GM19238 (cell line): ENCODE data around the gene RNF144A.
A peak's percentile ranks its signal among the peaks of the same experiment; 100 is the strongest.
"Not testable (repeated sequence)": the region's sequence is repeated elsewhere in the genome, so short reads cannot be mapped to it uniquely, and the experiment has no call there.

Source experiments
- DNase-seq: peaks from one replicate; pipeline ENCODE4 v3.0.0; 2011; ENCODE audit warnings: low spot score; ENCODE audit not compliant: insufficient read length

The RNF144A gene

DNA sequence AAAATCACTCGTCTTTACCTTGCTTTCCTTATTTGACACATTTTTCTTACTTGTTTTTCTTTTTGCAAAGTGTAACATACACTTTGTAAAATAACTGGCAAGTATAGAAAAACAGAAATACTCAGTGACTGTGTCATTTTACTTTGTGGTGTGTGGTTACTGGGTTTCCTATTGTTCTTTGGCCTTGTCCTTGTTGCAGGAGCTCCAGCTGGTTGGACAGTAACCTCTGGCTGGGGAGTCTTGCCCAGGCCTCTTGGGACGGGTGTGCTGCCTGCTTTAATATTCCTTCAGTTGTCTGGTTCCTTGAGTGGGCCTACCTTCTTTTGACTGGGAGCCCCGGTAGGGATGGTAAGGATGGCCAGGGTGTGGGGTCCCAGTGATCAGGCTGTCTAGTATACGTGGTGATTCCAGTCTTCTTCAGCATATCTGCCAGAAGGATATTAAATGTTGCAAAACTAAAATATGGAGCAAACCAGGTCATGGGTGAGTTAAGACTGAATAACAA, 53.8 kb downstream of the RNF144A start:
- DNase-seq: no peak

DNA sequence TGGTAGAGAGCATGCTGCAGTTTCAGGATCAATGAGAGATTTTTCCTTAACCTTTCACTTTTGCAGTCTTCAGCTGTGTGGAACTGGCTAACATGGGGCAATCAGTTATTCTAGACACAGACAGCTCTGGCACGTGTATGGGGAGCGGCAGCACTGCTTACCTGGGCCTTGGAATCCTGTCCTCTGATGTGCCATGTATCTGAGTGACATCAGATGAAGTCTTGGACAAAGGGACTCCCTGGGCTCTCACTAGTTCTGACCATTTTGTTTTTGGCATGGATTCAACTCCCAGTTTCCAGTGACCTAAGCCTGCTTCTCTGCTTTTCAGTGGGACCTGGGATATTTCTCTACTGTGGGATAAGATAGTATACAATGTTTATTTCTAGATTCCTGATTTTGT, 54.3 kb downstream of the RNF144A start:
- DNase-seq: no peak

DNA sequence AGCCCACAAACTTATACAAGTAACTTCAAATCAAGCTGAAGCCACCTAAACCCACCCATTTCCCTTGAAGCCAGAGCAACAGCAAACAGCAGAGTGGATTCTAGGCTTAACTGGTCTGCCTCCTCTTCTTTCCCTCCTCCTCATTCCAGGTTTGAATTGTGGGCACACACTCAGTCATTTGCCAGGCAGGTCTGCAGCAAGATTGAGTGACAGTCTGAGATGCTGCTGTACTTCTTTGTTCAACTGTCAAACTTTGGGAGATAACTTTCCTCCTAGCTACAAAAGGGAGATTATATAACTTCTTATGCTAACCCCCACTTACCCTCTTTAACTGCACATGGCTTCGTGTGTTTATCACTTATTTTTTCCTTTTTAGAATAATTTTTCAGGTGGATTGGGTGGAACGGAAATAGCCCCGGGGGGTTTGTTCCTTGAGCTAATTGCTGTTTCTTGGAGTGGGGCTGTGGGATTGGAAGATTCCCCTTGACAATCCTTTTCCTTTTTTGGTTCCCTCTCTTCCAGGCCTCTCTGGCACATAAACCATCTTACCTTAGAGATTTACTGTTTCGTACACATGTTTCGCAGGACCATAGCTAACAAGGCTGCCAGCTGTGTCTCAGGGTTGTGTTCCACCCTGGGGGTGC, 55.0 kb downstream of the RNF144A start:
- no peak for DNase-seq

DNA sequence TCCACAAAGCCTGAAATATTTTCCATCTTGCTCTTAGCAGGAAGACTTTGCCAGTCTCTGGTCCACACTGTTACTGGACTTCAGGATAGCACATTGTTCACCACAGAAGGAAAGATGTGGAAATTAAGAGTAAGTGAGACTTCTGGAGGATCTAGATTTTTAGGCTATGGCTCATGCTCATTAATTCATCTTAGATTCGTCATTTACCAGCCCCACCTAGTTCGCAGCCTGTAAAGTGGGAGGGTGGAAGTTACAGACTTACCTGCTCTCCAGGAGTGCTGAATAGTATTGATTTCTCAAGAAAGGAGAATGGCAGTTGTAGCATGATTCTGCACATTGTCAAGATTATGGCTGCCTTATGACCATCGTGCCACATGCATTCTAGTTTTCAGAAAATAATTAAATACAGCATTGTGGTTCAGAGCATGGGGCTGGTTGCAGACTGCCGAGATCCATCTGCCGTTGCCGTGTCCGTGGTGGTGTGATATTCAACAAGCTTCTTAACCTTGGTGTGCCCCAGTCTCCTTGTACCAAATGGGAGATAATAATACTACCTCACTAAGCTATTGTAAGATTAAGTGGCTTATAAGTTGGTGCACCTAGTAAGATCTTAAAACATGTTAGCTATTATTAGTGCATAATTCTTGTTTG, 56.8 kb downstream of the RNF144A start:
- DNase-seq: no peak

DNA sequence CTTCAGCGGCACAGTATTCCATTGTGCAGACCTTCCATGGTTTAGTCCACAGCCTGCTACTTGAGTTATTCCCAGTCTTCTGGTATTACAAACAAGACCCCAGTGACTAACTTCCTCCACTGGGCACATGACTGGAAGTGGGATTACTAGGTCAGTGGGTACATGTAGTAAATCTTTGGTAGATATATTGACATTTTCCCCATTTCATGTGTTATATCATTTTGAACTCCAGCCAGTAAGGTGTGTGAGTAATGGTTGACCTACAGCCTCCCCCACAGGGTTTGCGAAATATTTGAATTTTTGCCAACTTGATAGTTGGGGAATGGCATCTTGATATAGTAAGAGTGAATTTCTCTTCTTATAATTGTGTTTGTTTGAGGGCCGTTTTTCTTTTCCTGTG, 58.8 kb downstream of the RNF144A start:
- DNase-seq: no peak

DNA sequence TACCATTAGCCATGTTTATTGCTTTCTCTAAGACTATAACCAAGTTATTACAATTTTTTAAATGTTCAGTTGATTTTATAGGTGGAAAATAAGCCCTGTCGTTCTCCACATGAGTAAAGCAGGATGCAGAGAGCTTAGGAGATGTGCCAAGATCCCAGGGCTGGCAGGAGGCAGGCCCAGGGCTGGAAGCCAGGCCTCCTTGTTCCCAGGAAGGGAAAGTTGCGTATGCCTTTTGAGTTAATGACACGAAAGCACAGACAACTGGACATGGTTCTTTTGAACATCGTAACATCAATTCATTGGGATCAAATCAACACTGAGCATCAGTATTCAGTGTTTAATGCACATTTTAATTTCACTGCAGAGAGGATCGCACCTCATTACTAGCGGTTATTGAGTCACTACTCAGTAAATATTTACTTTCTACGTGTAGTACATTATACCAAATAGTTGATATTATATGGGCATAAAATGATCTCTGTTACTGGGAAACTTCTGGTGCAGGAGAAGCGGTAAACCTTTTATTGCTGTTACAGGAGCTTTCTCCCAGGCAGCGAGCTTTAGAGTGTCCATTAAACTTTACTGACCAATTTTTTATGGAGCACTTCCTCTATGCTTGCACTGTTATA, 60.0 kb downstream of the RNF144A start:
- DNase-seq: no peak

DNA sequence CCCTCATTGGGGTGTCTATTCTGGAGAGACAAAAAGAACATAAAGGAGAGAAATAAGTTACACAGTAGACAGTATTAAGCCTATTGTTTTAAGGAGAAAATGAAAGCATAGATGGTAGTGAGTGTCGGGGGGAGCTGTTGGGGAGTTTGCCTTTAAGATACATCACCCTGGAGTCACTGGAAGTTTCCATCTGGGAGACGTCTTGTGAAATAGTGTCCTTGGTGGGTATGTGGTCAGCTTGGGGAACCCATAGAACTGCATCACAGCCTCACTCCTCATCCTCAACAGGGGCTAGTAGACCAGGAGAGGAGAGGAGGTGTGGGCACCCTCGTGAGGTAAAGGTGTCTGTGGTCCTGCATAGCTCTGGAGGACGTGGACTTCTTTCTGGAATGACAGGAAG, 60.6 kb downstream of the RNF144A start:
- no peak for DNase-seq

DNA sequence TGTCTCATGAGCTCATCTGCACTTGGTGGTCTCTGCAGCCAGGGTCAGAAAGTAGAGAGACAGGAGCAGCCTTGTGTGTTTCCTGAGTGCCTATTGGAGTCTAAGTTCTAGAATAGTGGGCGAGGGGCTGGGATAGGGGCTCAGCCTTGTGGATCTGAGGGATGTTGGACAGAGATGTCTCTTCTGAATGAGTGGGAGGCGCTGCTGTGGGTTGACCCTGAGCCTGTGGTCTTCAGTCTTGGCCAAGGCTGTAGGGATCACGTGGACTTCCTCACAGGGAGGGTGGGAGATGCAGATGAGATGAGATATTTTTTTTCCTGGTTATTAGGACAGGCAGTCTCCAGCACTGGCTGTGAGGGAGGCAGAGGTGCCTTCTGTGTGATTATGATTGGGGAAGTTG, 61.8 kb downstream of the RNF144A start:
- DNase-seq: no peak

DNA sequence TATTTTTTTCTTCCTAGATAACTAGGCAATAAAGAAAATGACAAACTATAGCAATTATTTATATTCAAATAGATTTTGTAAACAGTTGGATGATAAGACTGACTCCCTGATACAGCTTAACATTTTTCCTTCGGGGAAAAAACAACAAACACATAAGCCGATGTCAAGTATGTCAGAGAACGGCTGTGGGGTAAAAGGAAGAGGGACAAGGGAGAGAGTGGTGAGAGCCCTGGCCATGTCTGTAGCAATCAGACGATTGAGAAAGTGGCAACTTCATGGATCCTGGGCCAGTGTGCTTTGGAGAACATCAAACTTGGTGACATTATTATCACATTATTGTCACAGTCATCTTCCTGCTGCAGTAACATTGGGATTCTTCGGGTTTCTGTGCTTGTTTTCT, 65.2 kb downstream of the RNF144A start:
- DNase-seq: no peak

DNA sequence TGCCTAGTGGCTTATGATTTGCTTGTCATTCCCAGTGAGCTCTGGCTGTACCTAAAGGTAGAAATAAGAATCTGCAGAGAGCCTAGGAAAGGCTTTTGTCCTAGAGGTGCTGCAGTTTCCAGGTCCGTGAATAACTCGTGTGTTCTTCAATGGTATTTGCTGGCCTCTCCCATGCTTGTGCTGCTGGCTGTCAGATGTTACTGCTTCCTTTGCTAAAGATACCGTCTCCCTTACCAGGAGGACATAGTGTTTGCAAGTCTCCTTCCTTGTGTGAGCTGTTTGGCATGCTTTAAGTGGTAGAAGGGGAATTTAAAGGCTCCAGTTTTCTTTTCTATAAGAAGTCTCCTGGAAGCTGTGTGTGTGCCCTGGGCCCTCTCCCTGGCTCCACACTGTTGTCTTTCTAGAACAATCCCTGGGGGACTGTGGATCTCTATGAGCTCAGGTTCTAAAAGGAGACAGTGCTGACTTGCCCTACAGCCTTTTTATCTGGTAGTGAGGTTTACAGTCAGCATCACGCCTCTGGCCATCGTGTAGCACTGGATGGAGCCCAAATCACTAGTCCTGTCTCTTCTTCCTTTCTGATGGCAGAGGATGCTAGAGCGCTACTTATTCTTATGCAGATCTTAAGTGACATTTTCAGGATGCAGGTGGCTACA, 65.8 kb downstream of the RNF144A start:
- DNase-seq: no peak

DNA sequence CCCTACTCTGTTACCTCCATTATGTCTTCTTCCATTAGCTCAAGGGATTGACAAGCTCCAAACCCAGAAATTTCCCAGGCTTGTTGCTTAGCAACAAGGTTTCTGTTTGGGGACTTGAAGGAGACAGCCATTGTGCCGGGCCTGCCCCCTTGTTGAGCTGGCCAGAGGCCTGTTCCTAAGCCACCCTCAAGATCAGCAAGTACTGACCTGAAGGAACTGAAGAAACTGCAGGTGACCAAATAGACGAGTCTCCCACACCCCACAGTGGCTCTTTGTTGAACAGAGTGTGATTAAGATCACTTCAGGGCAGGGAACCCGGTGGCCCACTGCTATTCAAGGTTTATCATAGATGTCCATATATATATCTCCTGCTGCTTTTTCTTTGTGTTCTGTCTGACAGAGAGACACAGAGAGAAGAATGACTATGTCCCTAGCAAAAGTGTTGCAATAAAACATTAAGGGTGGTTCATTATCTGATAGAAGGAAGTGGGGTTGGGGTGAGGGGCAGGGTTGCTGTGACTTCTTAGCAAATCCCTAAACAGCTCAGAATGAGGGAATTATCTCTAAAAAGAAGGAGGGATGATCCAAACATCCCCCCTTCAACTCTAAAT, 69.2 kb downstream of the RNF144A start:
- DNase-seq: no peak

DNA sequence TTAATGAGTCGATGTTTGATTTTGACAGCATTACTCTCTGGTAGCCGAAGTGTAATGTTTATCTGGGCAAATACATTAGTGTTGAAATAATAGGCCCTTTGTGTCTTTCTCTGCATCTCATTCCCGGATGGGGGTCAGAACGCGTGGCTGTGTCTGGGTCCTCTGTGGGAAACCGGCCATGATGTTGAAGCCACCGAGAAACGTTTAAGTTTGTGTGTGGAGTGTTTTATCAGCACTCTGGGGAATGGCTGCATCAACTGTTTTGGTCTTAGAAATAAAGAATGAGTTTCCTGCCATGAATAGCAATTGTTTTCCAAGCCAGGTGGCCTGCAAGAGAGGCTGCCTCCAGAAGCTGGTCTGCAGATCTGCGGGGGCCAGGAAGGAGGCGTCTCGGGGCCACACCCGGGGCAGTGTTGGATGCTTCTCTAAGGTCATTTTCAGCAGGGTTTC, 69.7 kb downstream of the RNF144A start:
- DNase-seq: no peak

DNA sequence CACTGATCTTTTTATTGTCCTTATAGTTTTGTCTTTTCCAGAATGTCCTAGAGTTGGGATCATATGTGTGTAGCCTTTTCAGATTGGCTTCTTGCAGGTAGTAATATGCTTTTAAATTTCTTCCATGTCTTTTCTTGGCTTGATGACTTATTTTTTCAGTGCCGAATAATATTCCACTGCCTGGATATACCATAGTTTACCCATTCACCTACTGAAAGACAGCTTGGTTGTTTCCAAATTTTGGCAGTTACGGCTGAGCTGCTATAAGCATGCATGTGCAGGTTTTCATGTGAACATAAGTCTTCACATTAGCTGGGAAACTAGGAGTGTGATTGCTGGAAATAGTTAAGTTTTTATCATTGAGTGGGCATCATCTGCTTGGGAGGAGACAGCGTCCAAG, 73.7 kb downstream of the RNF144A start:
- DNase-seq: no peak

DNA sequence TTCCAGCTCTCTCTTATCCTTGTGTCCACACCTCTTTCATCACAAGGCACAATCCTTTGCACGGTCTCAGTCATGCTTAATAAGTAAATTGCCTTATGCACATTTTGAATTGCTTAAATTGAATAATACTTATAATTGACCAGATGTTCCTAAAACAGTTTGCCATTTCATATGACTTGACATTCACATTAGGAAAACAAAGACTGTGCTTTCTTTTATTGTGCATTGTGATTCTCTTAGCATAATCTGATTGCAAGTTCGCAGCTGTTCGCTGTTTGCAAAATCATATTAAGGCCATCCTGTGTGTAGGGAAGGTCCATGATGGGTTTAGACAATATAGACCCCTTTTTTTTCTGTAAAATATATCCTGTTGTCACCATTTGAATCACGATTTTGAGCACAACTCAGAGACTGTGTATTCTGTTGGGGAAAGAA, 75.6 kb downstream of the RNF144A start:
- DNase-seq: no peak

DNA sequence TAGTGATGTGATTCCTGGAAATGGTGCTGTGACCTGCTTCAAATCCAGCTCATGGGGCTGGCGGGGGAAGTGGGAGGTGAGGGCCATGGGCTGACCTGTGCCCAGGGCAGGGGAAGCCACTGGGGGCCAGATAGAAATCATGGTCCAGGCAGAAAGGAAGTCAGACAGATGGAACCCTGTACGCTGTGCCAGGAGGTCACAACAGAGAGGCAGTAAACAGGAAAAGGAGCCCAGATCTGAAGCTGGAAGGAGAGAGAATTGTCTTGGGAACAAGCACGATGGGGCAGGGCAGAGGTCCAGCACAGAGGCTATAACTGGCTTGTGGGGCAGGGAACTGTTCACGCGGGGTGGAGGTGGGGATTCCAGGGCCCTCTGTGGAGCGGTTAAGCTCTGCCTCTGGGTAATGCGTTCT, 76.0 kb downstream of the RNF144A start:
- no peak for DNase-seq

DNA sequence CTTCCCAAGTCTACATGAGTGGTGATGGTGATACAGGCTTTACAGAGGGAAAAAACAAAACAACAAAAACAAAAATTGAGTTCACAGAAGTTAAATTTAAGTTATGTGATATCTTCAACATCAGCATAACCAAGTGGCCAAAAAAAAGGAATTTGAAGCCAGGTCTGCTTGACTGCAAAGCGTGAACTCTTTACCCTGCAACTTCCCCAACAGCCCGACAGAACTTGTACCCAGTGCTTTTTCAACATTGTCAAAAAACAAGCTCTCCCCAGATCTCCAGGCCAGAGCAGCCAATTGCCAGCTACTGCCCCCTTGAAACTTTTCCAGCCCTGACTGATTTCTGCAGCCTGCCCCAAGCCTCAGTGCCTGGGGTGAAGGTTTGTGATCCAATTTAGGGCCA, 76.7 kb downstream of the RNF144A start:
- no peak for DNase-seq

DNA sequence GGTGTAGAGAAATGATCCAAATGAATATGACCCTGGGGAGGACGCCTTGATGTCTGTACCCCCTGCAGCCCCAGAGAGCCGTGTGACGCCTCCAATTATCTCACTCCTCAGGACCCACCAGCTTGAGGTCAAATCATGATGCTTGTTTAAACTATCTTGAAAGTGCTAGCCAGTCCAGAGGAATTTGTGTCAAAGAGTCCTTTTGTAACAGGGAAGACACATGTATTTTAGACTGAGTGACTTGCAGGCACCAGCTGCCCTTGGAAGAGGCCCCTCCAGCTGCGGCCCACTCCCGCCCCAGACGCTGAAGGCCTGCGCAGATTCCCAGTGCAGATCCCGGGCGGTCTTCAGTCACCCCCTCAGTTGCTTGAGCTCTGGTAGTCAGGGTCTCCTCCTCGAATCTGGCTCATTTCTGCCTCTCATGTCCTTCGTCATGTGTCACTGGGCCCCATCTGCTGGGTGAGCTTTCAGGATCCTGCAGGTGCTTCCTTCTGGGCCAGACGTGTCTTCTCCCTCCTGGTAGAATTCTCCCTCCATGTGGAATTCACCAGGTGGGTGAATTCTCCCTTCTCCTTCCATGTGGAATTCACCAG, 77.4 kb downstream of the RNF144A start:
- DNase-seq: no peak

DNA sequence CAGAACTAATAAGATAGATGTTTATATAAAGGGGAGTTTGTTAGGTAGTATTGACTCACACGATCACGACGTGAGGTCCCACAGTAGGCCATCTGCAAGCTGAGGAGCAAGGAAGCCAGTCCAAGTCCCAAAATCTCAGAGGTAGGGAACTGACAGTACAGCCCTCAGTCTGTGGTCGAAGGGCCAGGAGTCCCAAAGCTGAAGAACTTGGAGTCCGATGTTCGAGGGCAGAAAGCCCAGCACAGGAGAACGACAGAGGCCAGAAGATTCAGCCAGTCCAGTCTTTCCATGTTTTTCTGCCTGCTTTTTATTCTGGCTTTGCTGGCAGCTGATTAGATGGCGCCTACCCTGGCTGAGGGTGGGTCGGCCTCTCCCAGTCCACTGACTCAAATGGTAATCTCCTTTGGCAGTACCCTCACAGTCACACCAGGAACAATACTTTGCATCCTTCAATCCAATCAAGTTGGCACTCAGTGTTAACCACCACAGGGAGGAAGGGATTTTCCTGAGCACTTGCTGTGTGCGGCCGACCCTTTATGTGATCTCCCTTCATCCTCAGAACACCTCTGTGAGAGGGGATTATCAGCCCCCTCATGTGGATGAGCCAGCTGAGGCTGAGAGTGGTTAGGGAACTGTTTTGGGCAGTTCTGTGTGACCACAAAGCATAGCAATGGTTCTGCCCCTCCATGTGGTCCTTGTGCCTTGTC, 78.3 kb downstream of the RNF144A start:
- no peak for DNase-seq

DNA sequence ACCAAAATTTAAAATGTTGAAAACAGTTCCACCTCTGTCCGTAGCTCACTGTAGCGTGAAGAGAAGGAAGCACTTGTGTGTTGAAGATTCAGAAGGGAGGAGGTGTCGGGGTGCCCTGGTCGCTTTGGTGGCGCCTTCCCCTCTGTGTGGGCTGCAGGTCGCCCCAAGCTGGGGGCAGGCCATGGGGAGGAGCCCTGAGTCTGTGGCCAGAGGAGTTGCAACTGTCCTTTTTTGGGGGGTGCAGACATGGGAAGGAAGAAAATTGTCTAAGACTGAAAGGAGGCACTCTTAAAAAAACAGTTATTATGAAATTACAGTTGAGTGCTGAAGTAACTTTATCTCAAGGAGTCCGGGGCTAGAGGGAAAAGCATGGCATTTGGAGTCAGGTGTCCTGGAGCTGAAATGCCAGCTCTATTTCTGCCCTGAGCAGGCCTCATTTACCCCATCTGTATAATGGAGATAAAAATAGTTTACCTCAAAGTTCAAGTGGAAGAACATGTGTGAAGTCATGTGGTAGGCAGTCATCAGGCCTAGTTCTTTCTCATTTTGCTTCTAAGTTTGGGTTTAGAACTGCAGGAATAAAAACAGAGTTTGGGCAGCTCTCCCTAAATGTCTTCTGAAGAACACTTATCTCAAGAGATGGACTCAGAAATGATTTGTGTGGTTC, 82.1 kb downstream of the RNF144A start:
- DNase-seq: peak; percentile 21

DNA sequence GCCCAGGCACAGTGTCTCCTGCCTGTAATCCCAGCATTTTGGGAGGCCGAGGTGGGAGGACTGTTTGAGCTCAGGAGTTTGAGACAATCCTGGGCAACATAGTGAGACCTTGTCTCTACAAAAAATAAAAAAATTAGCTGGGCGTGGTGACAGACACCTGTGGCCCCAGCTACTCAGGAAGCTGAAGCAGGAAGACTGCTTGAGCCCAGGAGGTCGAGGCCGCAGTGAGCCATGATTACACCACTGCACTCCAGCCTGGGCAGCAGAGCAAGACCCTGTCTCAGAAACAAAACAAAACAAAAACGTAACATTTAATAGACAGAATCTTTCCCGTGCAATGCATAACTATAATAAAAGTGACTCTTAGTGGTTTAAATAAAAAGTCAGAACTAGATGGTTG, 84.2 kb downstream of the RNF144A start:
- DNase-seq: not testable (repeated sequence)
